ENCODE measurements around the gene GP5.

The GP5 gene

GRCh38 chr3:194379231-194379630, 19.8 kb downstream of the GP5 start:
- no peak for DNase-seq (ENCODE audit: low read depth in 2 of 3, low spot score in 1 of 3)

DNA sequence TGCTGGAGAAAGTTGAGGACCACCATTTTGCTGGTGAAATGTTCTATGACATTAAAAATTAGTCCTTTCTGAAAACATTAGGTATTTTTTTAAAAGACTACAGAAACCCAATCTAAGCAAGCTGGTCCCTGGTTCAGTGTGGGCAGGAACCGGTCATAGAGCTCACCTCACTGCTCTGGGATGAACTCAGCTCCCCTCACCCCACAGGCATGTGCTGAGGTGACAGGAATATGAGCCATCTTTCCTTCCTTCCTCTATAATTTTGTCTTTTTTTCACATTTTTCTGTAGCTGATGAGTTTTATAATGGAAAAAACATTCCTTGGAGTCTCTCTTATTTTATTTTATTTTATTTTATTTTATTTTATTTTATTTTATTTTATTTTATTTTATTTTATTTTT, 21.4 kb downstream of the GP5 start:
- no peak for DNase-seq (ENCODE audit: low read depth in 2 of 3, low spot score in 1 of 3)

GRCh38 chr3:194376241-194376560, 22.9 kb downstream of the GP5 start:
- DNase-seq (ENCODE audit: low read depth in 2 of 3, low spot score in 1 of 3) = no peak

DNA sequence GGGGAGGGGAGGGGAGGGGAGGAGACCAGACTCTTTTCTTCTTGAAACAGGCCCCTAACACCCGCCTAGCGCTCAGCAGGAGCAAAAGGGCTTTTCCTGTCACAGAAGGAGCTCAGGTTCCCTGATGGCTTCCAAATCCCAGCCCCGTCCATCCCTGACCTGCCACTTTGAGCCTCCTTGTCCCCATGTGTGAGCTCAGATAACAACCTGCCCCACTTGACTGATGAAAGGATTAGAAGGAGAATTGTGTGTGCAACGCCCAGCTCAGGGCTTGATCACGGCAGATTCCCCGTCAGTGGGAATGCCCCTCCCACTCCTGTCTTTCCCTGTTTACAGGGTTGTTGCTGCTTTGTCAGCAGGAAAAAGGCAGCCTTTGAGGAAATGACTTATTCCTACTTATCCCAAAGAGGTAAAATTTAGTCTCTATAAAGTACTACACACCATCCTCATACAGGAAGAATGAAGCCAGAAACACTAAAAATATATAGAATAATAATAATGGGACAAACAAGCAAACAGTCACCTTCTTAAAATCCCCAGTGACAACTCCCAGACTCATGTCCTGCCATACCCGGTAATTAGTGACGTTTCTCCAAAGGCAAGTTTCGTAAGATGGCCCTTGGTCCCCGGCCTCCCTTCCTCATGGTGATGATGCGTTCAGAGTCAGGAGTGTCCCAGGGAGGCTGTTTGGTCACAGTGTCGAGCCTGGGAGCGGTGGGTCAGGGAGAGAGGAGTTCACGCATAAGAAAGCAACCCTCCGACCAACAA, 23.4 kb downstream of the GP5 start:
- DNase-seq (ENCODE audit: low read depth in 2 of 3, low spot score in 1 of 3) = no peak

DNA sequence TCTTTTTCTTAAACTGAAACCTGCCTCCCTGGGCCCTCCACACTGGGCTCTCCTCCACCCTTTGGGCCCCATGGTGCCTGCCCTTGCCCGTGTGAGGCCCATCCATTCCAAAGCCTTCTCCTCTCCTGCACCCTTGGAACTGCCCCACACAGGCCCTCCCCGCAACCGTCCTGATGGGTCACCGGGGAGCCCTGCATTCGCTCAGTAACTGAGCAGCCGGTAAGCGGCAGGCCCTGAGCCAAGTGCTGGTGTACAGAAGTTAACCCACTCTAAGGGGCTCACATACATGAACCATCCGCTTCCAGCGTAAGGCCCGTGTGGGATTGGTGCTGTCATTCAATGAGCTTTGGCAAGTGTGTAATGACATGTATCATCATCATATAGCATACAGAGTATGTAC, 24.1 kb downstream of the GP5 start:
- no peak for DNase-seq (ENCODE audit: low read depth in 2 of 3, low spot score in 1 of 3)

DNA sequence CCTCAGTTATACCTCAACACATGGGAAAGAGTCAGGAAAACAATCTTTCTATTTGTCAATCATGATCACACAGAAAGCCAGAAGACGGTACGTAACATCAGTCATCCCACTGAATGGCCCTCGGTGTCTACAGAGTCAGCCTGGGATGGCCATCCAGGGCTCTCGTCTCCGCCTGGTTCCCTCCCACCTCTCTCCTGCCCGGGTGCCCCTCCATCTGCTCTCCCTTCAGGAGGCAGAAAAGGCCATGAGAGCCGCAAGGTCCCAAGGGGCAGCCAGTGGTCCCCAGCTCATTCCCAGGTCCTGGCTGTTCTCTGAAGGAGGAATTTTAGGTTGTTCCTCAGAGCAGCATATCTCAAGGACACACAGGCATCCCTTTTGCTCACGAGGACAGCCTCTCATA, 25.2 kb downstream of the GP5 start:
- DNase-seq (ENCODE audit: low read depth in 2 of 3, low spot score in 1 of 3) = no peak

- no peak for DNase-seq (ENCODE audit: low read depth in 2 of 3, low spot score in 1 of 3)
These were observed 26.0 kb downstream of the GP5 start for GRCh38 chr3:194373028-194373427.

DNA sequence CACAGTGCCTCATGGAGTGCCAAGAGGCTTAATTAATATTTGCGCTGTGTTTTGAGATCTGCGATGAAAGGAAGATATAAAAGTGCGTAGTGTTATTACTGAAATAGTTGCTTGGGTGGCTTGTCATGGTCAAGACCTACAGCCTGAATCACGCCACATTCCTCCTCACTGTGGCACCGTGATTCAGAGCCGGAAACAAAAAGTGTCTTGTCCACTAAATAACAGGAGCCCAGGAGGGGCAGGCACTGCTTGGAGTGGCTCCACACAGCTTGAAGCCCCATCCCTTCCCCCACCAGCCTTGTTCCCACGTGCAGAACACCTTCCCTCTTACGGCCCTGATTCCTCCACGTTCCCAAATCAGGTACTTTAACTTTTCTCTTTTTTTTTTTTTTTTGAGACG, 28.3 kb downstream of the GP5 start:
- no peak for DNase-seq (ENCODE audit: low read depth in 2 of 3, low spot score in 1 of 3)

GRCh38 chr3:194369522-194370279, 29.4 kb downstream of the GP5 start, which contains the start of gene LRRC15:
LRRC15 (minus strand) TSS chr3:194369743; CDS start chr3:194361043, 8,700 bp downstream.
- no peak for DNase-seq (ENCODE audit: low read depth in 2 of 3, low spot score in 1 of 3)

- DNase-seq (ENCODE audit: low read depth in 2 of 3, low spot score in 1 of 3) = no peak
These were observed 30.1 kb downstream of the GP5 start for GRCh38 chr3:194368918-194369317.

GRCh38 chr3:194367992-194368841, 30.8 kb downstream of the GP5 start:
- DNase-seq (ENCODE audit: low read depth in 2 of 3, low spot score in 1 of 3) = no peak

GRCh38 chr3:194365978-194366490, 33.0 kb downstream of the GP5 start:
- no peak for DNase-seq (ENCODE audit: low read depth in 2 of 3, low spot score in 1 of 3)

DNA sequence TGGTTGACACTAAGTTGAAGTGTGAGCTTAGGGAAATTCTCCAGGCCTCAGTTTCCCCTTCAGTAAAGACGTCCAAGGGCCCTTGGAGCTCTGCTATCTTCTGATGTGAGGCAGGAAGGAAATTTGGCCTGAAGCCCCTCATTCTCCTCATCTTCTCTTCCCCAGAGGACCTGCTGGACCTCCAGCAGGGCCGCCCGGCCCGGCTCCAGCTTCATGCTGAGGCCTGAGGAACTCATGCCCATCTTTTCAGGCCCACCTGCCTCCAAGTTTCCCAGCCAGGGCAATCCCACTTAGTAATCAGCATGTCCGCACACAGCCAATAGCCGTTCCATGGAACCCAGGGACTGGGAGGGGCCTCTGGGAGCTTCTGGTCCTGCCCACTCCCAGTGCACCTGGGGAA, 33.5 kb downstream of the GP5 start:
- no peak for DNase-seq (ENCODE audit: low read depth in 2 of 3, low spot score in 1 of 3)

DNA sequence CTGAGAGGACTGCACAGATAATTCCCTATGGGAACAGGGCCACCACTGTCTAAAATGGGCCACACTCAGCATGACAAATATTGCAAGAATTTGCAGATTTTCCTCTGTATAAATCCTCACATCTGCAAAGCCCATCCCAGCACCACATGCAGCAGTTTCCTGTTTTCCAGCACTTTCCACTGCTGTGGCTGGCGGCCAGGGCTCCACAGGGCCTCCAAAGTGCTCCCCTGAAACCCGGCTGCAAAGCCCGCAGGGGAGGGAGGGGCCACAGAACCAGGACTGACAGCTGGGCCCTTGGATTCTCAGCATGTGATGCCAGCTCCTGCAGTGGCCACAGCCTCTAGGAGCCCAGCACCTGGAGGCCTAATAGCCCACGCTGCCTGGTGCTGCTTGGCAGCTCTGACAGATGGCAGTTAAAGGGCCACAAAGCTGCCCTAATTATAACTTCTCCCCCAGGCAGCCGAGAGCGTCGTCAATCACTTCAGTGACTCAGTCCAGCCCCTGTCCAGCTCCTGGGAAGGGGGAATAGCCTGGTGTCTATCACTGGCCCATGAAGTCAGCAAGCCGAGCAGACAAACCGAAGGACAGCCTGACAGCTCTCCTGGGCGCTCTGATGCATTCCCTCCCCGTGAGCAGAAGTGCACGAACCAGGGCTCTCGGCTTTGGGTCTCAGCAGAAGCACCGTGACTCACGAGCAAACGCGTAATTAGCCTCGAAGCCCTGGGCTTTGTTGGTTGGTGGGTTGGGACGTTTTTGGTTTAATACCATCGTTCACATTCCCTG, 34.2 kb downstream of the GP5 start:
- no peak for DNase-seq (ENCODE audit: low read depth in 2 of 3, low spot score in 1 of 3)

- no peak for DNase-seq (ENCODE audit: low read depth in 2 of 3, low spot score in 1 of 3)
These were observed 34.8 kb downstream of the GP5 start for GRCh38 chr3:194364314-194364651.

GRCh38 chr3:194360568-194360967, 38.5 kb downstream of the GP5 start:
- DNase-seq (ENCODE audit: low read depth in 2 of 3, low spot score in 1 of 3) = no peak

DNA sequence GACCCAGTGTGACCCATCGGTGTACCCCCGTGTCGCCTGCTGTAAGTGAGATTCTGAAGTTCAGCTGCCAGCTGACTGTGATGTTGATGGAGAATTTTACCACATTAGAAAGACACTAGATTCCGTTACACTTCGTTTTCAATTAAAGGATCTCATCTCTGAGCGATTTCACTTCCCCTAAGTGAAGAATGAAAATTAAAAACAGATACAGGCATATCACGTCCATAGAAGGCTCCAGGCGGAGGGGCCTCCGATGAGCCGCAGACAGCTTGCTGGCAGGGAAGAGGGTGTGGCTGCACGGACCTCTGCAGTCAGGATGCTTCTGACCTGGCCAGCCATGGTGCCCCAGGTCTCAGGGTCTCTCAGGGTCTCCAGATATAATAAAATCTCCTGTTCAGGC, 41.4 kb downstream of the GP5 start:
- DNase-seq (ENCODE audit: low read depth in 2 of 3, low spot score in 1 of 3) = no peak

GRCh38 chr3:194355379-194355778, 43.7 kb downstream of the GP5 start:
- DNase-seq (ENCODE audit: low read depth in 2 of 3, low spot score in 1 of 3) = no peak

DNA sequence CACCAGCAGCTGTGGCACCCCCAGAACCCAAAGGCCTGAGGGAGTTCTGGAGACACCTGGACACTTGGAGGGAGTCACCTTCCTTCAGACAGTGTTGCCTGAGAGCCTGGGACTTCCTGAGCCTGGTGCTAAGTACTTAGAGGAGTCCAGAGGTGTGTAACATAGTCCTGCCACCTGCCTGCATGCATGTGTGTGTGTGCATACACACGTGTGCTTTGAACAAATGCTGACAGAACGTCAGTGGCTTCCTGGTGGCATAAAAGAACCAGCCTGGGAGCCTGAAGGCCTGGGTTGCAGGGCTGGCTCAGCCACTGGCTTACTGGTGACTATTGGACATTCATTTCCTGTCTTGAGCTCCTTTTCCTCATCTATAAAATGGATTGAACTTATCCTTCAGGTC, 44.8 kb downstream of the GP5 start:
- no peak for DNase-seq (ENCODE audit: low read depth in 2 of 3, low spot score in 1 of 3)

- no peak for DNase-seq (ENCODE audit: low read depth in 2 of 3, low spot score in 1 of 3)
These were observed 46.3 kb downstream of the GP5 start for GRCh38 chr3:194352667-194353246.

All from stimulated activated CD4-positive, alpha-beta T cell treated with anti-CD3 and anti-CD28 coated beads, Interleukin-12 subunit alpha, Interleukin-12 subunit beta, amount 100 ng/mL, for 48 hours (primary cell).